Progenitor cell of endocrine pancreas (in vitro differentiated cells): ENCODE data around the gene SSH2. TPM values are rescaled to one million over a fixed set of nuclear protein-coding genes. Genes with fewer than 3 reads are reported as not detected.

ENCODE experiments used
- DNase-seq: peaks from one replicate; pipeline ENCODE4 v3.0.0; 2021; ENCODE audit warnings: low spot score; ENCODE audit not compliant: unreplicated experiment
- H3K27ac Mint-ChIP-seq: 2 replicates; pipeline ENCODE4 v1.8.0; 2021; ENCODE audit warnings: mild to moderate bottlenecking, moderate library complexity, mixed read lengths
- H3K27me3 Mint-ChIP-seq: 2 replicates; pipeline ENCODE4 v1.8.0; 2021; ENCODE audit warnings: mixed read lengths
- H3K36me3 Mint-ChIP-seq: 2 replicates; pipeline ENCODE4 v1.8.0; 2022; ENCODE audit warnings: mixed read lengths; ENCODE audit not compliant: insufficient read depth
- H3K4me1 Mint-ChIP-seq: 2 replicates; pipeline ENCODE4 v1.8.0; 2021; ENCODE audit warnings: low read depth, mixed read lengths
- H3K4me3 Mint-ChIP-seq: 2 replicates; pipeline ENCODE4 v1.8.0; 2021; ENCODE audit warnings: low read depth, mild to moderate bottlenecking, moderate library complexity, mixed read lengths
- H3K9me3 Mint-ChIP-seq: 2 replicates; pipeline ENCODE4 v1.8.0; 2021; ENCODE audit warnings: low read depth, mixed read lengths
- total RNA-seq: library from RNA; stranded (reverse); gene quantifications from 2 replicates; pipeline ENCODE4 v1.2.1, GENCODE V29; 2021
- TF ChIP-seq, protein P1 (sequence below): fragments of 200-600 bp; sonication (generic); IDR thresholded peaks from one replicate; pipeline ENCODE4 v1.5.0; 2021; ENCODE audit warnings: antibody characterized with exemption, mild to moderate bottlenecking; ENCODE audit not compliant: unreplicated experiment

The SSH2 gene
- total RNA-seq, 1 donor from 2014 or later: 20.7 TPM

DNA sequence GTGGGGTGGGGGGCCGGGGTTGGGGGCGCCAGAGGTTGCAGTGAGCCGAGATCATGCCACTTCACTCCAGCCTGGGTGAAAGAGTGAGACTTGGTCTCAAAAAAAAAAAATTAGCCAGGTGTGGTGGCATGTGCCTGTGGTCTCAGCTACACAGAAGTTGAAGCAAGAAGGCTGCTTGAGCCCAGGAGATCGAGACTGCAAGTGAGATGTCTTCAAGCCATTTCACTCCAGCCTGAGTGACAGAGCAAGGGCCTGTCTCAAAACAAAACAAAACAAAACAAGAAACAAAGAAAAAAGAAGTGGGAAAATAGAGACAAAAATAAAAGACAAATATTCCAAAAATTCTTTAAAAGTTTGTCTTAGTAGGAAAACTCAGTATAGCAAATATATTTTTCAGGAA, 172.2 kb downstream of the SSH2 start:
- H3K9me3 Mint-ChIP-seq: no peaks in the 10 kb centered on the region
- peaks cover 12% of the 10 kb centered on the region for H3K4me1 Mint-ChIP-seq
- H3K27ac Mint-ChIP-seq: no peak overlapping the region
- no peaks in the 10 kb centered on the region for H3K36me3 Mint-ChIP-seq
- H3K4me3 Mint-ChIP-seq: no peak overlapping the region
- no peak for DNase-seq
- TF ChIP-seq, protein P1, sequence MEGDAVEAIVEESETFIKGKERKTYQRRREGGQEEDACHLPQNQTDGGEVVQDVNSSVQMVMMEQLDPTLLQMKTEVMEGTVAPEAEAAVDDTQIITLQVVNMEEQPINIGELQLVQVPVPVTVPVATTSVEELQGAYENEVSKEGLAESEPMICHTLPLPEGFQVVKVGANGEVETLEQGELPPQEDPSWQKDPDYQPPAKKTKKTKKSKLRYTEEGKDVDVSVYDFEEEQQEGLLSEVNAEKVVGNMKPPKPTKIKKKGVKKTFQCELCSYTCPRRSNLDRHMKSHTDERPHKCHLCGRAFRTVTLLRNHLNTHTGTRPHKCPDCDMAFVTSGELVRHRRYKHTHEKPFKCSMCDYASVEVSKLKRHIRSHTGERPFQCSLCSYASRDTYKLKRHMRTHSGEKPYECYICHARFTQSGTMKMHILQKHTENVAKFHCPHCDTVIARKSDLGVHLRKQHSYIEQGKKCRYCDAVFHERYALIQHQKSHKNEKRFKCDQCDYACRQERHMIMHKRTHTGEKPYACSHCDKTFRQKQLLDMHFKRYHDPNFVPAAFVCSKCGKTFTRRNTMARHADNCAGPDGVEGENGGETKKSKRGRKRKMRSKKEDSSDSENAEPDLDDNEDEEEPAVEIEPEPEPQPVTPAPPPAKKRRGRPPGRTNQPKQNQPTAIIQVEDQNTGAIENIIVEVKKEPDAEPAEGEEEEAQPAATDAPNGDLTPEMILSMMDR: no peak
- H3K27me3 Mint-ChIP-seq: peaks cover 22% of the 10 kb centered on the region

DNA sequence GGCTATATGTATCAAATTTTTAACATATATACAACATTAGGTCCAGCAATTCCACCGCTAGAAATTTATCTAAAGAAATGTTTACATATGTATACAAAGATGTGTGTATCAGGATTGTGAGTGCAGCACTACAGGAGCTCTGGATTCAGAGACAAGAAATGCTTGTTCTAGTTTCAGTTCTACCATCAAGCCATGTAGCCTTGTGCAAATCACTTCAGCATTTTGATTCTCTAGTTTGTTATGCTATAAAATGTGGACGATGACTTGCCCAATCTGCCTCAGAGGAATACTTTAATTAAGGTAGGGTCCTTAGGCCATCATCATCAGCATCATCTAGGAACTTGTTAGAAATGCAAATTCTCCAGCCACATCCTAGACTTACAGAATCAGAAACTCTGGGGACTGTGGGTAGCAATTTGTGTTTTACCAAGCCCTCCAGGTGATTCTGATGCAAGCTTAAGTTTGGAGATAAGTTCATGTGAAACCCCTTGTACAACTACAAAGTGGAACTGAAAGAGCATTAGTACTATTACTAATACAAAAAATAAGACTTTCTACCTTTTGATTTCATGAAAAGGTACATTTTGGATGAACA, 176.1 kb downstream of the SSH2 start:
- H3K4me3 Mint-ChIP-seq: no peak overlapping the region
- no peak overlapping the region for H3K27ac Mint-ChIP-seq
- no peak for DNase-seq
- H3K4me1 Mint-ChIP-seq: no peaks in the 10 kb centered on the region
- TF ChIP-seq, protein P1: no peak
- no peaks in the 10 kb centered on the region for H3K36me3 Mint-ChIP-seq
- H3K27me3 Mint-ChIP-seq: no peaks in the 10 kb centered on the region
- H3K9me3 Mint-ChIP-seq: no peaks in the 10 kb centered on the region

DNA sequence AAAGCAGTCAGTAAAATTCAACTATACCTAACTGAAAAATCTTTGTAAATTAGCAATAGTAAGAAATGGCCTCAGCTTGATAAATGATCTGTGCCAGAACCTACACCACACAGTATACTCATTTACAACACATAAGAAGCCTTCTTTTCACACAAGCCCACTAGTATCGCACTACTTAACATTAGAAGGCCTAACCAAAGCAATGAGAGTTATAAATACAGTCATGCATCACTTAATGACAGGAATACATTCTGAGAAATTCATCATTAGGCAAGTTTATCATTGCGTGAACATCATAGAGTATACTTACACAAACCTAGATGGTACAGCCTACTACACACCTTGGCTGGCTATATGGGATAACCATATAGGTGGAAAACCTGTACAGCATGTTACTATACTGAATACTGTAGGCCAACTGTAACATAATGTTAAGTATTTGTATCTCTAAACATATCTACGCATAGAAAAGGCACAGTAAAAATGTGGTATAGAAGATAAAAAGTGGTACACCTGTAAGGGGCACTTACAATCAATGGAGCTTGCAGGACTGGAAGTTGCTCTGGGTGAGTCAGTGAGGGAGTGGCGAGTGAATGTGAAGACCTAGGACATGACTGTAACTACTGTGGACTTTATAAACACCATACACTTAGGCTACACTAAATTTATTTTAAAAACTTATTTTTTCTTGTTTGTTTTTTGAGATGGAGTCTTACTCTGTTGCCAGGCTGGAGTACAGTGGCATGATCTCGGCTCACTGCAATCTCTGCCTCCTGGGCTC, 180.8 kb downstream of the SSH2 start:
- TF ChIP-seq, protein P1: no peak
- no peaks in the 10 kb centered on the region for H3K27me3 Mint-ChIP-seq
- no peak for DNase-seq
- no peak overlapping the region for H3K4me3 Mint-ChIP-seq
- no peak overlapping the region for H3K27ac Mint-ChIP-seq
- H3K4me1 Mint-ChIP-seq: peaks cover 7% of the 10 kb centered on the region
- H3K9me3 Mint-ChIP-seq: no peaks in the 10 kb centered on the region
- H3K36me3 Mint-ChIP-seq: no peaks in the 10 kb centered on the region

DNA sequence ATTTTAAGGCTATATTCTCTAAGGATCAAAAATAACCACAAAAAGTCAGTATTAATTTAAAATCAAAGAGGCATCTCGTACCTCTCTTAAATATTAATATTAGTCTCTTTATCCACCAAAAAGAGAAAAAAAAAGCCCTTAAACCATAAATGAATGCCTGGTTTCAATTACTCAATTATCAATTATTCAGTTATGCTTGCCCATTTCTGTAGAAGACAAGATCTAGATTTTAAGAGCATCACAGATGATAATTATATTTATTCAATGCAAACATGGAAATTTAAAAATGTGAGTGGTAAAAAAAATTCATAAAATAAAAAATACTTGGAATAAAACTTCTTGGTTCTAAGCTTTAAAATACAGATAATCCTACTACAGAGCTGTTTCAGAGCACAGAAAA, 181.6 kb downstream of the SSH2 start:
- Mint-ChIP-seq H3K27me3 (no peaks in the 10 kb centered on the region), H3K27ac (no peak overlapping the region), H3K36me3 (no peaks in the 10 kb centered on the region), H3K4me3 (no peak overlapping the region), H3K4me1 (peaks cover 7% of the 10 kb centered on the region), H3K9me3 (no peaks in the 10 kb centered on the region)
- DNase-seq: no peak
- TF ChIP-seq, protein P1: no peak

DNA sequence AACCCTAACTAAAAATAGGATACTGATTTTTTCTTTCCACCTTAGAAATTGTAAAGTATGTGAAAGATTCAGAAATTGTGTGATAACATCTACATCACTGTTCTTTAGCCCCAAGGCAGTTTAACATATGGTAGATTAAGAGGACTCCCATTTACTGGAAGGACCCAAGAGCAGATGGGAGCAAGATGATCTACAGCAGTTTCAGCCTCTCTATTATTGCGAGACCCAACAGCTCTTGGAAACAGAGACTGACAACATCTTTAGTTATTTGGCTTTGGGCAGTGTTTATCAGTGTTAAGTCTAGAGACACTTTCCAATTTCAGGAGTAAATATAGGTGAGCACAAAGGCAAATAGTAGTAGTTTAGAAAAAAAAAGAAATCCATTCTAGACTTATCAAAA, 182.4 kb downstream of the SSH2 start:
- no peak overlapping the region for H3K27ac Mint-ChIP-seq
- H3K4me1 Mint-ChIP-seq: peaks cover 7% of the 10 kb centered on the region
- TF ChIP-seq, protein P1: no peak
- H3K27me3 Mint-ChIP-seq: no peaks in the 10 kb centered on the region
- no peaks in the 10 kb centered on the region for H3K9me3 Mint-ChIP-seq
- DNase-seq: no peak
- no peaks in the 10 kb centered on the region for H3K36me3 Mint-ChIP-seq
- no peak overlapping the region for H3K4me3 Mint-ChIP-seq
